Common myeloid progenitor, CD34-positive (primary cell): ENCODE results near the gene NRG2.

ENCODE experiments used
- CTCF ChIA-PET: fragments of 350-600 bp; sonication (Branson Sonifier 250); formaldehyde crosslinking; loops from one replicate; lab custom pipeline; 2021; ENCODE audit warnings: antibody characterized with exemption; lab: Charles Lee
- POLR2A ChIA-PET: fragments of 350-600 bp; sonication (Branson Sonifier 250); formaldehyde crosslinking; loops from one replicate; lab custom pipeline; 2021; ENCODE audit warnings: antibody characterized with exemption; lab: Charles Lee
- DNase-seq, 3 donors: peaks; one replicate each; pipeline versions ENCODE4 v3.0.0 to v3.0.0-alpha.2; 2013
- H3K27ac ChIP-seq, 2 experiments: 1 replicate in 1 of 2; 2 replicates in 1 of 2; pipeline ENCODE4 v1.7.0; 2013; ENCODE audit warnings: inconsistent platforms in 2 of 2, low read length in 2 of 2, mild to moderate bottlenecking in 2 of 2, low read depth in 1 of 2, moderate library complexity in 1 of 2; ENCODE audit not compliant: severe bottlenecking in 2 of 2, insufficient read depth in 1 of 2, poor library complexity in 1 of 2
- H3K27me3 ChIP-seq, 5 experiments: replicated peaks in 2 of 5; 1 replicate in 3 of 5; 2 replicates in 2 of 5; pipeline versions ENCODE4 v1.6.1 to v1.7.0; 2013; ENCODE audit warnings: low read length in 4 of 5, mild to moderate bottlenecking in 2 of 5, moderate library complexity in 2 of 5, inconsistent platforms in 1 of 5; ENCODE audit not compliant: insufficient read depth in 5 of 5, control insufficient read depth in 4 of 5
- H3K36me3 ChIP-seq, 4 experiments: 1 replicate in 2 of 4; 2 replicates in 2 of 4; pipeline versions ENCODE4 v1.6.1 to v1.7.0; 2013; ENCODE audit warnings: low read length in 3 of 4, control low read depth in 1 of 4, mild to moderate bottlenecking in 1 of 4; ENCODE audit not compliant: control insufficient read depth in 4 of 4, insufficient read depth in 4 of 4
- H3K4me1 ChIP-seq, 4 experiments: 1 replicate in 3 of 4; 2 replicates in 1 of 4; pipeline versions ENCODE4 v1.6.1 to v1.7.1; 2013; ENCODE audit warnings: low read length in 3 of 4, mild to moderate bottlenecking in 3 of 4, control low read depth in 1 of 4, inconsistent platforms in 1 of 4, moderate library complexity in 1 of 4; ENCODE audit not compliant: control insufficient read depth in 4 of 4, insufficient read depth in 4 of 4; ENCODE audit errors: control extremely low read depth in 1 of 4
- H3K4me3 ChIP-seq, 7 experiments: 1 replicate in 4 of 7; 2 replicates in 3 of 7; pipeline versions ENCODE4 v1.5.1 to v1.7.0; 2013; ENCODE audit warnings: mild to moderate bottlenecking in 7 of 7, low read length in 6 of 7, moderate library complexity in 6 of 7, inconsistent platforms in 2 of 7, low read depth in 2 of 7, control low read depth in 1 of 7; ENCODE audit not compliant: insufficient read depth in 4 of 7, control insufficient read depth in 1 of 7; ENCODE audit errors: extremely low read depth in 1 of 7
- H3K9me3 ChIP-seq, 5 experiments: 1 replicate in 4 of 5; 2 replicates in 1 of 5; pipeline versions ENCODE4 v1.6.1 to v1.7.1; 2013; ENCODE audit warnings: low read length in 4 of 5, mild to moderate bottlenecking in 2 of 5, inconsistent platforms in 1 of 5, low read depth in 1 of 5, moderate library complexity in 1 of 5; ENCODE audit not compliant: control insufficient read depth in 4 of 5, insufficient read depth in 2 of 5; ENCODE audit errors: control extremely low read depth in 1 of 5
- WGBS: methylation state at CpG from one replicate; pipeline ENCODE4 v1.1.5; 2013; ENCODE audit not compliant: insufficient coverage; 5-methylcytosine and 5-hydroxymethylcytosine counted together

NRG2 gene

GRCh38 chr5:140015706-140016105 is 27.4 kb downstream of the NRG2 start:
- POLR2A ChIA-PET: no interaction called here
- WGBS: 97% methylated on average over 3 of the region's 5 CpGs
- H3K27ac ChIP-seq: no peak overlapping the region
- H3K27me3 ChIP-seq: peaks cover 5 to 22% (median 11%) of the 10 kb centered on the region in 5 experiments
- no peaks in the 10 kb centered on the region for H3K9me3 ChIP-seq
- no peaks in the 10 kb centered on the region for H3K4me1 ChIP-seq
- H3K4me3 ChIP-seq: no peak overlapping the region
- CTCF ChIA-PET: interaction anchor here (1.0 to 1.4 kb wide), 2 partner anchors 11 to 16 kb away, joined by 3 to 4 read pairs; no protein-coding TSS in a partner anchor
- no peaks in the 10 kb centered on the region for H3K36me3 ChIP-seq
- no peak for DNase-seq

DNA sequence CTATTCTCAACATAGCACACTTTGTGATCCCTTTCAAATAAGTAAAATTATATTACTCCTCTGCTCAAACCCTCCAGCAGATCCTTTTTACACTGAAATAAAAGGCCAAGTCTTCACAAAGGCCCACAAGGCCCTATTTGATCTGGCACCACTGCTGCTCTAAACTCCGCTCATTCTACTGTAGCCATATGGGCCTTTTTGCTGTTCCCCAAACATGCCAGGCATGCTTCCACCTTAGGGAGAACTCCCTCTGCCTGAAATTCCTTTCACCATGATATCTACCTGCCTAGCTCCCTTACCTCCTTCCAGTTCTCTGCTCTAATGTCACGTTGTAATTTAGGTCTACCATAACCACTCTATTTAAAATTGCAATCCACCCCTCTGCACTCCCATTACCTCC is 28.3 kb downstream of the NRG2 start:
- H3K36me3 ChIP-seq: no peaks in the 10 kb centered on the region
- H3K27ac ChIP-seq: no peak overlapping the region
- H3K9me3 ChIP-seq: no peaks in the 10 kb centered on the region
- no peak overlapping the region for H3K4me3 ChIP-seq
- H3K4me1 ChIP-seq: no peaks in the 10 kb centered on the region
- DNase-seq: no peak
- H3K27me3 ChIP-seq: peaks cover 5 to 20% (median 6%) of the 10 kb centered on the region in 5 experiments
- POLR2A ChIA-PET: no interaction called here
- CTCF ChIA-PET: no interaction called here
- WGBS: 100% methylated on average over 1 of the region's 2 CpGs

GRCh38 chr5:140013536-140013935 is 29.6 kb downstream of the NRG2 start:
- no peak overlapping the region for H3K27ac ChIP-seq
- WGBS: 100% methylated on average over 1 of the region's 1 CpG
- H3K4me1 ChIP-seq: no peaks in the 10 kb centered on the region
- peaks cover 5 to 14% (median 6%) of the 10 kb centered on the region in 5 experiments for H3K27me3 ChIP-seq
- ChIA-PET CTCF (no interaction called here), POLR2A (no interaction called here)
- no peak overlapping the region for H3K4me3 ChIP-seq
- H3K36me3 ChIP-seq: no peaks in the 10 kb centered on the region
- no peaks in the 10 kb centered on the region for H3K9me3 ChIP-seq
- DNase-seq: no peak

- Histone ChIP-seq H3K9me3 (no peaks in the 10 kb centered on the region), H3K36me3 (no peaks in the 10 kb centered on the region), H3K27ac (no peak overlapping the region), H3K4me1 (no peaks in the 10 kb centered on the region), H3K4me3 (no peak overlapping the region), H3K27me3 (peaks cover 2 to 8% (median 4%) of the 10 kb centered on the region in 5 experiments)
- DNase-seq: no peak
- ChIA-PET CTCF (no interaction called here), POLR2A (no interaction called here)
- 100% methylated on average over 1 of the region's 1 CpG for WGBS
Observed at GRCh38 chr5:140012443-140012842, 30.7 kb downstream of the NRG2 start.

- CTCF ChIA-PET: no interaction called here
Observed at GRCh38 chr5:140011297-140011802, 31.7 kb downstream of the NRG2 start.

GRCh38 chr5:140010798-140011197 is 32.3 kb downstream of the NRG2 start:
- Histone ChIP-seq H3K4me3 (no peak overlapping the region), H3K9me3 (peaks cover 0 to 2% (median 0%) of the 10 kb centered on the region in 5 experiments), H3K4me1 (no peaks in the 10 kb centered on the region), H3K36me3 (no peaks in the 10 kb centered on the region), H3K27me3 (peaks cover 0 to 14% (median 4%) of the 10 kb centered on the region in 5 experiments), H3K27ac (no peak overlapping the region)
- POLR2A ChIA-PET: no interaction called here
- 86% methylated on average over 2 of the region's 3 CpGs for WGBS
- no peak for DNase-seq
- CTCF ChIA-PET: no interaction called here

More at GRCh38 chr5:140011297-140011802, 31.7 kb downstream of the NRG2 start:
- Histone ChIP-seq H3K4me1 (no peaks in the 10 kb centered on the region), H3K27me3 (peaks cover 2 to 9% (median 3%) of the 10 kb centered on the region in 5 experiments), H3K27ac (no peak overlapping the region), H3K9me3 (peaks cover 0 to under 1% (median 0%) of the 10 kb centered on the region in 5 experiments), H3K36me3 (no peaks in the 10 kb centered on the region), H3K4me3 (no peak overlapping the region)
- 90% methylated on average over 2 of the region's 3 CpGs for WGBS
- DNase-seq: no peak
- POLR2A ChIA-PET: no interaction called here

- ChIA-PET CTCF (no interaction called here), POLR2A (no interaction called here)
Observed at GRCh38 chr5:140007311-140007710, 35.8 kb downstream of the NRG2 start.

More at GRCh38 chr5:140007311-140007710, 35.8 kb downstream of the NRG2 start:
- H3K4me1 ChIP-seq: no peaks in the 10 kb centered on the region
- peaks cover 5 to 36% (median 15%) of the 10 kb centered on the region in 5 experiments for H3K27me3 ChIP-seq
- no peak overlapping the region for H3K4me3 ChIP-seq
- peaks cover 0 to 2% (median 0%) of the 10 kb centered on the region in 5 experiments for H3K9me3 ChIP-seq
- H3K27ac ChIP-seq: no peak overlapping the region
- DNase-seq: no peak
- no peaks in the 10 kb centered on the region for H3K36me3 ChIP-seq
- no CpG with 5 or more reads among the region's 2 CpGs for WGBS
